ENCODE data around the gene HEATR5A.
A peak's percentile ranks its signal among the peaks of the same experiment; 100 is the strongest.
"Not testable (repeated sequence)": the region's sequence is repeated elsewhere in the genome, so short reads cannot be mapped to it uniquely, and the experiment has no call there.

The HEATR5A gene

GRCh38 chr14:31251028-31251958, 169.1 kb downstream of the HEATR5A start:
- no peaks in the 10 kb centered on the region for H3K4me1 ChIP-seq (ENCODE audit: insufficient read depth, low read length)
- H3K9ac ChIP-seq (ENCODE audit: low read depth, low read length) = no peak overlapping the region
- H3K9me3 ChIP-seq (ENCODE audit: insufficient read depth, low read depth, low read length) = no peaks in the 10 kb centered on the region
- no peaks in the 10 kb centered on the region for H3K27me3 ChIP-seq (ENCODE audit: insufficient read depth, low read length)
- H3K27ac ChIP-seq (ENCODE audit: low read depth, low read length) = no peak overlapping the region
- WGBS = 85% methylated on average over 9 of the region's 10 CpGs
- H3K4me3 ChIP-seq (ENCODE audit: low read length) = no peak overlapping the region
- no peaks in the 10 kb centered on the region for H3K36me3 ChIP-seq (ENCODE audit: insufficient read depth, low read length)

- Histone ChIP-seq H3K36me3 (ENCODE audit: insufficient read depth, low read length) (no peaks in the 10 kb centered on the region), H3K4me1 (ENCODE audit: insufficient read depth, low read length) (peaks cover 5% of the 10 kb centered on the region), H3K9me3 (ENCODE audit: insufficient read depth, low read depth, low read length) (no peaks in the 10 kb centered on the region), H3K4me3 (ENCODE audit: low read length) (no peak overlapping the region), H3K9ac (ENCODE audit: low read depth, low read length) (no peak overlapping the region), H3K27ac (ENCODE audit: low read depth, low read length) (peak overlapping the region; percentile 56; the same call in 1 of the 2 replicates), H3K27me3 (ENCODE audit: insufficient read depth, low read length) (no peaks in the 10 kb centered on the region)
- WGBS = 83% methylated on average over 3 of the region's 3 CpGs
These were observed 175.7 kb downstream of the HEATR5A start for GRCh38 chr14:31244626-31245025.

GRCh38 chr14:31243860-31244259, 176.5 kb downstream of the HEATR5A start:
- no peak overlapping the region for H3K4me3 ChIP-seq (ENCODE audit: low read length)
- 82% methylated on average over 8 of the region's 8 CpGs for WGBS
- no peak overlapping the region for H3K9ac ChIP-seq (ENCODE audit: low read depth, low read length)
- no peaks in the 10 kb centered on the region for H3K9me3 ChIP-seq (ENCODE audit: insufficient read depth, low read depth, low read length)
- no peak overlapping the region; the same call in 1 of the 2 replicates for H3K27ac ChIP-seq (ENCODE audit: low read depth, low read length)
- H3K27me3 ChIP-seq (ENCODE audit: insufficient read depth, low read length) = no peaks in the 10 kb centered on the region
- H3K36me3 ChIP-seq (ENCODE audit: insufficient read depth, low read length) = no peaks in the 10 kb centered on the region
- peaks cover 5% of the 10 kb centered on the region for H3K4me1 ChIP-seq (ENCODE audit: insufficient read depth, low read length)

GRCh38 chr14:31242161-31242940, 178.0 kb downstream of the HEATR5A start:
- H3K27ac ChIP-seq (ENCODE audit: low read depth, low read length) = not testable (repeated sequence)

More at GRCh38 chr14:31242161-31242940, 178.0 kb downstream of the HEATR5A start:
- H3K9ac ChIP-seq (ENCODE audit: low read depth, low read length); H3K36me3 ChIP-seq (ENCODE audit: insufficient read depth, low read length); H3K9me3 ChIP-seq (ENCODE audit: insufficient read depth, low read depth, low read length); H3K4me3 ChIP-seq (ENCODE audit: low read length); H3K27me3 ChIP-seq (ENCODE audit: insufficient read depth, low read length); H3K4me1 ChIP-seq (ENCODE audit: insufficient read depth, low read length): not testable (repeated sequence)
- 91% methylated on average over 8 of the region's 10 CpGs for WGBS
